Tibial nerve (tissue), 4 donors: ENCODE results near the gene MPP4. TPM values are rescaled to one million over a fixed set of nuclear protein-coding genes. Genes with fewer than 3 reads are reported as not detected.

ENCODE experiments used
- DNase-seq, 2 donors: peaks; one replicate each; pipeline ENCODE4 v3.0.0-alpha.2; 2019; ENCODE audit warnings: low spot score in 2 of 2
- H3K27ac ChIP-seq, 4 donors: fragments of 200-600 bp; sonication (generic) in 3 of 4; one replicate each; pipeline ENCODE4 v1.5.1; 2017 to 2019; ENCODE audit warnings: mild to moderate bottlenecking in 1 of 4
- H3K27me3 ChIP-seq, 2 donors: fragments of 200-600 bp; sonication (generic) in 1 of 2; one replicate each; pipeline versions ENCODE4 v1.5.1 to v1.6.0; 2017 to 2019
- H3K36me3 ChIP-seq, 3 donors: fragments of 200-600 bp; sonication (generic); one replicate each; pipeline ENCODE4 v1.5.1; 2018 to 2019
- H3K4me1 ChIP-seq, 4 donors: fragments of 200-600 bp; sonication (generic) in 3 of 4; one replicate each; pipeline ENCODE4 v1.5.1; 2017 to 2019
- H3K4me3 ChIP-seq, 4 donors: fragments of 200-600 bp; sonication (generic) in 3 of 4; one replicate each; pipeline ENCODE4 v1.5.1; 2017 to 2019; ENCODE audit warnings: mild to moderate bottlenecking in 1 of 4, moderate library complexity in 1 of 4
- H3K9me3 ChIP-seq, 4 donors: fragments of 200-600 bp; sonication (generic) in 3 of 4; one replicate each; pipeline ENCODE4 v1.5.1; 2017 to 2019
- CTCF ChIP-seq, 5 experiments: fragments of 200-600 bp in 3 of 5; fragments of 450-650 bp in 2 of 5; sonication (generic) in 3 of 5; IDR thresholded peaks; one replicate each; pipeline ENCODE4 v1.5.1; 2016 to 2019; ENCODE audit warnings: antibody characterized with exemption in 5 of 5, mild to moderate bottlenecking in 3 of 5, moderate library complexity in 2 of 5
- EP300 ChIP-seq, 2 donors: sonication (generic); formaldehyde crosslinking; IDR thresholded peaks; one replicate each; pipeline ENCODE4 v1.6.1; 2017; ENCODE audit warnings: antibody characterized with exemption in 2 of 2, mild to moderate bottlenecking in 1 of 2
- POLR2A ChIP-seq, 2 donors: fragments of 450-650 bp; IDR thresholded peaks; one replicate each; pipeline ENCODE4 v1.6.1; 2017; ENCODE audit warnings: antibody characterized with exemption in 2 of 2, mild to moderate bottlenecking in 2 of 2, moderate library complexity in 2 of 2
- WGBS, 2 donors: methylation state at CpG; one replicate each; pipeline ENCODE4 v1.1.5; 2018; 5-methylcytosine and 5-hydroxymethylcytosine counted together
- total RNA-seq, 4 donors: library from RNA; depleted of rRNA; stranded (reverse); fragments of >200 nt; gene quantifications; one replicate each; pipeline ENCODE4 v1.1.0, GENCODE V29; 2016

The MPP4 gene
- total RNA-seq, 4 donors from 2014 or later: 0.22 to 0.60 TPM; not detected in 2

GRCh38 chr2:201654616-201655384 lies 43.6 kb downstream of the MPP4 start:
- TF ChIP-seq POLR2A (IDR thresholded peaks at IDR 0.05): no peak
- TF ChIP-seq EP300 (IDR thresholded peaks at IDR 0.05): no peak
- Histone ChIP-seq H3K27me3 (no peaks in the 10 kb centered on the region), H3K4me3 (no peak overlapping the region), H3K36me3 (no peaks in the 10 kb centered on the region), H3K27ac (no peak overlapping the region), H3K4me1 (peaks cover 0 to 19% (median 0%) of the 10 kb centered on the region in 4 donors), H3K9me3 (no peaks in the 10 kb centered on the region)
- WGBS, 2 donors: 49 to 61% methylated on average over 5 of the region's 5 CpGs
- DNase-seq: no peak

GRCh38 chr2:201653221-201653620 lies 45.2 kb downstream of the MPP4 start:
- no peaks in the 10 kb centered on the region for H3K27me3 ChIP-seq
- no peak for TF ChIP-seq POLR2A (IDR thresholded peaks at IDR 0.05)
- H3K27ac ChIP-seq: peak overlapping the region in 2 of 4 donors; percentile 39 to 69
- WGBS, 2 donors: 73 to 86% methylated on average over 6 of the region's 6 CpGs
- no peak for DNase-seq
- peaks cover 0 to 19% (median 0%) of the 10 kb centered on the region in 4 donors for H3K4me1 ChIP-seq
- no peaks in the 10 kb centered on the region for H3K9me3 ChIP-seq
- H3K4me3 ChIP-seq: no peak overlapping the region
- no peaks in the 10 kb centered on the region for H3K36me3 ChIP-seq

GRCh38 chr2:201649442-201649841 lies 49.0 kb downstream of the MPP4 start:
- Histone ChIP-seq H3K27me3 (no peaks in the 10 kb centered on the region), H3K9me3 (no peaks in the 10 kb centered on the region), H3K4me3 (no peak overlapping the region), H3K4me1 (peaks cover 0 to 13% (median 0%) of the 10 kb centered on the region in 4 donors), H3K27ac (no peak overlapping the region), H3K36me3 (no peaks in the 10 kb centered on the region)
- no peak for DNase-seq
- 89 to 90% methylated on average over 2 of the region's 2 CpGs for WGBS, 2 donors
- TF ChIP-seq POLR2A (IDR thresholded peaks at IDR 0.05) (no peak), EP300 (IDR thresholded peaks at IDR 0.05) (no peak), CTCF (IDR thresholded peaks at IDR 0.05) (no peak)

- Histone ChIP-seq H3K9me3 (no peaks in the 10 kb centered on the region), H3K36me3 (no peaks in the 10 kb centered on the region), H3K4me3 (no peak overlapping the region), H3K4me1 (peaks cover 0 to 18% (median 0%) of the 10 kb centered on the region in 4 donors), H3K27ac (no peak overlapping the region), H3K27me3 (no peaks in the 10 kb centered on the region)
- TF ChIP-seq CTCF (IDR thresholded peaks at IDR 0.05) (no peak), EP300 (IDR thresholded peaks at IDR 0.05) (no peak), POLR2A (IDR thresholded peaks at IDR 0.05) (no peak)
- DNase-seq: no peak
- WGBS, 2 donors: 90 to 91% methylated on average over 5 of the region's 5 CpGs
These were observed 51.0 kb downstream of the MPP4 start for GRCh38 chr2:201647431-201647830.

GRCh38 chr2:201644001-201644400 lies 54.4 kb downstream of the MPP4 start:
- Histone ChIP-seq H3K27ac (peak overlapping the region; percentile 90 to 98 (median 94)), H3K4me3 (peak overlapping the region; percentile 76 to 98 (median 83)), H3K4me1 (peaks cover 0 to 19% (median 0%) of the 10 kb centered on the region in 4 donors), H3K27me3 (no peaks in the 10 kb centered on the region), H3K36me3 (peaks cover 0 to 3% (median 0%) of the 10 kb centered on the region in 3 donors), H3K9me3 (no peaks in the 10 kb centered on the region)
- TF ChIP-seq CTCF (IDR thresholded peaks at IDR 0.05) (no peak), EP300 (IDR thresholded peaks at IDR 0.05) (no peak), POLR2A (IDR thresholded peaks at IDR 0.05) (peak in 1 of 2 donors; percentile 27)
- peak in 1 of 2 donors; percentile 32 for DNase-seq
- WGBS, 2 donors: 34 to 42% methylated on average over 8 of the region's 8 CpGs

- peak in 1 of 2 donors; percentile 29 for DNase-seq
- H3K36me3 ChIP-seq: peaks cover 0 to 10% (median 0%) of the 10 kb centered on the region in 3 donors
- WGBS, 2 donors: 1% methylated on average over 13 to 41 of the region's 41 CpGs
- H3K4me3 ChIP-seq: peak within 1 kb of the TSS; percentile 76 to 98 (median 83)
- TF ChIP-seq EP300 (IDR thresholded peaks at IDR 0.05) (no peak), POLR2A (IDR thresholded peaks at IDR 0.05) (no peak), CTCF (IDR thresholded peaks at IDR 0.05) (no peak)
- no peaks in the 10 kb centered on the region for H3K27me3 ChIP-seq
- peaks cover 0 to 19% (median 0%) of the 10 kb centered on the region in 4 donors for H3K4me1 ChIP-seq
- H3K27ac ChIP-seq: peak within 1 kb of the TSS; percentile 90 to 98 (median 94)
- no peaks in the 10 kb centered on the region for H3K9me3 ChIP-seq
These were observed 55.1 kb downstream of the MPP4 start, which contains the start of gene TMEM237 for GRCh38 chr2:201643216-201643890. TSS of gene TMEM237 (minus strand) at chr2:201643503. CDS start at chr2:201643400, 103 bp downstream.
